CD4-positive, alpha-beta T cell (primary cell): ENCODE measurements around the gene MYH15. TPM values are rescaled to one million over a fixed set of nuclear protein-coding genes. Genes with fewer than 3 reads are reported as not detected.
A peak's percentile ranks its signal among the peaks of the same experiment; 100 is the strongest.

Source experiments
- ATAC-seq: fragments of 200-7000 bp; cut with Tn5 transposase; one replicate; pipeline ENCODE4 v1.10.0; 2022; ENCODE audit warnings: mild to moderate bottlenecking; ENCODE audit not compliant: poor library complexity
- CTCF ChIA-PET: fragments of 350-600 bp; sonication (Branson Sonifier 250); formaldehyde crosslinking; loops from one replicate; lab custom pipeline; 2021; ENCODE audit warnings: antibody characterized with exemption, inconsistent platforms; lab: Charles Lee
- POLR2A ChIA-PET: fragments of 350-600 bp; sonication (Branson Sonifier 250); formaldehyde crosslinking; loops from one replicate; lab custom pipeline; 2021; ENCODE audit warnings: antibody characterized with exemption, inconsistent platforms; lab: Charles Lee
- DNase-seq, 14 experiments: peaks; one replicate each; pipeline ENCODE4 v3.0.0-alpha.2; 2013 to 2020; ENCODE audit warnings: mixed read lengths in 2 of 14
- H3K27ac ChIP-seq, 2 donors: one replicate each; pipeline versions ENCODE4 v1.5.1 to v1.7.0; 2013; ENCODE audit warnings: low read length in 2 of 2, low read depth in 1 of 2, mild to moderate bottlenecking in 1 of 2
- H3K27me3 ChIP-seq, 2 experiments: 1 replicate in 1 of 2; 2 replicates in 1 of 2; pipeline versions ENCODE4 v1.6.1 to v1.7.0; 2013; ENCODE audit warnings: low read length in 2 of 2, control low read depth in 1 of 2, mild to moderate bottlenecking in 1 of 2, moderate library complexity in 1 of 2; ENCODE audit not compliant: insufficient read depth in 2 of 2, control insufficient read depth in 1 of 2
- H3K36me3 ChIP-seq: one replicate; pipeline ENCODE4 v1.6.1; 2013; ENCODE audit warnings: low read length, control low read depth; ENCODE audit not compliant: insufficient read depth
- H3K4me1 ChIP-seq: one replicate; pipeline ENCODE4 v1.6.1; 2013; ENCODE audit warnings: low read length, control low read depth; ENCODE audit not compliant: insufficient read depth
- H3K4me3 ChIP-seq: one replicate; pipeline ENCODE4 v1.5.1; 2013; ENCODE audit warnings: mild to moderate bottlenecking, low read length, moderate library complexity
- H3K9me3 ChIP-seq, 2 experiments: 1 replicate in 1 of 2; 2 replicates in 1 of 2; pipeline versions ENCODE4 v1.6.1 to v1.7.0; 2013; ENCODE audit warnings: low read length in 2 of 2, mild to moderate bottlenecking in 2 of 2, control low read depth in 1 of 2, moderate library complexity in 1 of 2; ENCODE audit not compliant: control insufficient read depth in 1 of 2, insufficient read depth in 1 of 2
- H3K27ac Mint-ChIP-seq: one replicate; pipeline ENCODE4 v1.8.0; 2020; ENCODE audit warnings: mixed read lengths
- H3K27me3 Mint-ChIP-seq: one replicate; pipeline ENCODE4 v1.8.0; 2021; ENCODE audit warnings: mixed read lengths
- H3K36me3 Mint-ChIP-seq: one replicate; pipeline ENCODE4 v1.8.0; 2021; ENCODE audit warnings: low read depth, mixed read lengths
- H3K4me1 Mint-ChIP-seq: one replicate; pipeline ENCODE4 v1.8.0; 2021; ENCODE audit warnings: low read depth, mixed read lengths
- H3K4me3 Mint-ChIP-seq: one replicate; pipeline ENCODE4 v1.8.0; 2020; ENCODE audit warnings: mild to moderate bottlenecking, mixed read lengths
- H3K9me3 Mint-ChIP-seq: one replicate; pipeline ENCODE4 v1.8.0; 2020; ENCODE audit warnings: mixed read lengths
- intact Hi-C, 2 experiments: fragments of 100-400 bp; cut with DNase I in 1 of 2; cut with micrococcal nuclease in 1 of 2; formaldehyde crosslinking; loops; one replicate each; pipeline versions ENCODE4 v1.15.1 to v1.9.0; 2023 to 2025; cut with DNase I, micrococcal nuclease
- total RNA-seq, 174 experiments: library from RNA in 2 of 174; stranded (reverse) in 2 of 174; gene quantifications; one replicate each; pipeline ENCODE4 v1.2.3 and lab custom pipeline; 2021 to 2026
- TF ChIP-seq, protein P1 (sequence below): fragments of 200-600 bp; IDR thresholded peaks from one replicate; pipeline ENCODE4 v1.8.0; 2022; ENCODE audit warnings: antibody characterized with exemption, mild to moderate bottlenecking

The MYH15 gene
- total RNA-seq, 2 experiments from 2014 or later, result 0.05 to 0.08 TPM

DNA sequence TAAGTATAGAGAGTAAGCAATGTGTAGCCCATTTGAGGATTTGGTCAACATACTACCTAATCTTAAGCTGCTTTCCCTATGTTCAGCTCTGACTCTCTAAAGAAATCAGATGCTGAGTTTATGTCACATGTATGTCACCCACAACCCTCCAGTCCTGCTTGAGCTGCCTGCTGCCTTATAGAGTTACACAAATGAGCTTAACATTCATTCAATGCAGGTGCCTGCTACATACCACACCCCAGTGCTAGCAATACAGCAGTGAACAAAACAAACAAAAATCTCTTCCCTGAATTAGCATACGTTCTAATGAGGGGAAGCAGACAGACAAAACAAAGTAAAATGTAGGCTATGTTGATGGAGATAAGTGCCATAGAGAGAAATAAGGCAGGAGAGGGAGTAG, 121.0 kb downstream of the MYH15 start:
- no peaks in the 10 kb centered on the region for H3K4me1 ChIP-seq
- ChIA-PET POLR2A (no interaction called here), CTCF (no interaction called here)
- H3K36me3 ChIP-seq, result no peaks in the 10 kb centered on the region
- no peaks in the 10 kb centered on the region for H3K27me3 ChIP-seq
- no peak overlapping the region for H3K4me3 Mint-ChIP-seq
- no peaks in the 10 kb centered on the region for H3K27me3 Mint-ChIP-seq
- TF ChIP-seq, protein P1, sequence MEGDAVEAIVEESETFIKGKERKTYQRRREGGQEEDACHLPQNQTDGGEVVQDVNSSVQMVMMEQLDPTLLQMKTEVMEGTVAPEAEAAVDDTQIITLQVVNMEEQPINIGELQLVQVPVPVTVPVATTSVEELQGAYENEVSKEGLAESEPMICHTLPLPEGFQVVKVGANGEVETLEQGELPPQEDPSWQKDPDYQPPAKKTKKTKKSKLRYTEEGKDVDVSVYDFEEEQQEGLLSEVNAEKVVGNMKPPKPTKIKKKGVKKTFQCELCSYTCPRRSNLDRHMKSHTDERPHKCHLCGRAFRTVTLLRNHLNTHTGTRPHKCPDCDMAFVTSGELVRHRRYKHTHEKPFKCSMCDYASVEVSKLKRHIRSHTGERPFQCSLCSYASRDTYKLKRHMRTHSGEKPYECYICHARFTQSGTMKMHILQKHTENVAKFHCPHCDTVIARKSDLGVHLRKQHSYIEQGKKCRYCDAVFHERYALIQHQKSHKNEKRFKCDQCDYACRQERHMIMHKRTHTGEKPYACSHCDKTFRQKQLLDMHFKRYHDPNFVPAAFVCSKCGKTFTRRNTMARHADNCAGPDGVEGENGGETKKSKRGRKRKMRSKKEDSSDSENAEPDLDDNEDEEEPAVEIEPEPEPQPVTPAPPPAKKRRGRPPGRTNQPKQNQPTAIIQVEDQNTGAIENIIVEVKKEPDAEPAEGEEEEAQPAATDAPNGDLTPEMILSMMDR, result no peak
- intact Hi-C loops, result no loop called here
- H3K4me3 ChIP-seq, result no peak overlapping the region
- ATAC-seq (no peak), DNase-seq (no peak)
- no peaks in the 10 kb centered on the region for H3K36me3 Mint-ChIP-seq
- no peaks in the 10 kb centered on the region for H3K9me3 Mint-ChIP-seq
- H3K27ac Mint-ChIP-seq, result no peak overlapping the region
- H3K9me3 ChIP-seq, result no peaks in the 10 kb centered on the region
- no peak overlapping the region for H3K27ac ChIP-seq
- H3K4me1 Mint-ChIP-seq, result no peaks in the 10 kb centered on the region

DNA sequence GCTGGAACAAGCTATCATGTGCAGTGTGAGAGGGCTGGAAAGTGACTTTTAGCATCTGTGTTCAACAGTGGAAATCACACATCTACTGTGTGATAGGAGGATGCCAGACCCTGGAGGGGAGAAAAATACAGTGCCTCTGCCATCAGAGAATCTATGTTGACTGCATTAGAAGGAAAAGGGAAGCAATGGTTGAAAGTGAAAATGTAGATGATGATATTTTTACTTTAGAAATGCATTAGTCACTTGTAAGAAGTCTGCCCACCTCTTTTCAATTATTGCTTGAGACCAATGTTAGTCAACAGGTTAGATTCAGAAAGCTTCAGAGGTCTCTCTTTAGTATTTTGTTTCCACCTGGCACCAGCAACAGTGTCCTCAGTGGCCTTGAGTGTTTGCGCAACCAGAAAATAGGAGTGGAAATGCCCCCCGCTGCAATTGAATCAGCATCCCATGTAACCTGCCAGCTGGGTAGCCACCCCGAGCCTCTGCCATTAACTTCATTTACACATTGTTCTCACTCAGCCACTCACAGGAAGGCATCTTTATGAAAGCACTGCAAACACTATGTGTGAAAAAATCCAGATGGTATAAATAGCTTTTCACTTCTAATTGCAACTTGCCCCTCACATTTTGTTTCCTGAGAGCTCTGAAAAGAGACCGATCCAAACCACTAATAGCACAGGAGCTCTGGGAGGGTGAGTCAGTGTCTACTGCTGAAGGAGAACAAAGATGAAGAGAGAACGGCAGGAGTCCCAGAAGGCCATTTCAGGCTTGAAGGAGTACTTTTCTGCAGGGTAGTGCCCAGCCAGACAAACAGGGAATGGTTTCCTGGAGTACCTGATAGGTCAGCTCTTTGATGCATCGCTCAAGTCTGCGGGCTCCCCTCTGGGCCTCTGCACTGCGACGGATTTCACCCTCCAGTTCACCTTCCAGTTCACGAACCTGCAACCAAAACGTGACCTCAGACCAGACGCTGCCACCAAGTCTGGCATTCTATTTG, 122.0 kb downstream of the MYH15 start:
- H3K27me3 ChIP-seq, result no peaks in the 10 kb centered on the region
- ChIA-PET POLR2A (no interaction called here), CTCF (no interaction called here)
- Mint-ChIP-seq H3K27ac (no peak overlapping the region), H3K9me3 (no peaks in the 10 kb centered on the region), H3K4me1 (no peaks in the 10 kb centered on the region), H3K27me3 (no peaks in the 10 kb centered on the region), H3K4me3 (no peak overlapping the region), H3K36me3 (no peaks in the 10 kb centered on the region)
- no peaks in the 10 kb centered on the region for H3K9me3 ChIP-seq
- no peaks in the 10 kb centered on the region for H3K4me1 ChIP-seq
- ATAC-seq, result no peak
- H3K4me3 ChIP-seq, result no peak overlapping the region
- TF ChIP-seq, protein P1, result no peak
- intact Hi-C loops, result no loop called here
- no peaks in the 10 kb centered on the region for H3K36me3 ChIP-seq
- H3K27ac ChIP-seq, result no peak overlapping the region
- peak in 1 of 14 experiments; percentile 17 for DNase-seq

DNA sequence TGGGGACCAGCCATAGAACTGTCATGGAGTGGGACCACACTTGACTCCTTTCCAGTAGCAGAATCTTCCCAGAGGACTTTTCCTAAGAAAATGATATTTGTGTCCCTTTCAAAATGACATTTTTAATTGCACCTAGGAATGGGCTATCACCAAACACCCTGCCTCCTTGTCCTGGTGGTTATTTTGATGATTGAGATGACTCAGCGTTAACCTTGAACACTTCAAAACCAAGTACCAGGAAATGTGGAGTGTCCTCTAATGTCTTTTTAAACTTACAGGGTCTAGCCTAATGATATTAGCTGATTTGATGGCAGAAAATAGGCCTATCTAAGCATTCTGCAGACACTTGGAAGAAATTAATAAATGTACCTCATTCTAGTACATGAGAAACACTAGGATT, 123.3 kb downstream of the MYH15 start:
- Mint-ChIP-seq H3K27me3 (no peaks in the 10 kb centered on the region), H3K9me3 (no peaks in the 10 kb centered on the region), H3K27ac (no peak overlapping the region), H3K36me3 (no peaks in the 10 kb centered on the region), H3K4me1 (no peaks in the 10 kb centered on the region), H3K4me3 (no peak overlapping the region)
- Histone ChIP-seq H3K27ac (no peak overlapping the region), H3K27me3 (no peaks in the 10 kb centered on the region), H3K36me3 (no peaks in the 10 kb centered on the region), H3K4me1 (no peaks in the 10 kb centered on the region), H3K9me3 (no peaks in the 10 kb centered on the region), H3K4me3 (no peak overlapping the region)
- intact Hi-C loops, result no loop called here
- DNase-seq, result no peak
- ChIA-PET CTCF (no interaction called here), POLR2A (no interaction called here)
- ATAC-seq, result no peak
- TF ChIP-seq, protein P1, result no peak
